Stimulated activated CD4-positive, alpha-beta T cell treated with anti-CD3 and anti-CD28 coated beads, TNF-alpha, amount 100 ng/mL, for 4 hours (primary cell): ENCODE data around the gene ATG13.
"Not testable (repeated sequence)": the region's sequence is repeated elsewhere in the genome, so short reads cannot be mapped to it uniquely, and the experiment has no call there.

ENCODE experiments used
- DNase-seq, 3 experiments: peaks; one replicate each; pipeline ENCODE4 v3.0.0-alpha.2; 2020; ENCODE audit warnings: low read depth in 3 of 3

Gene ATG13

GRCh38 chr11:46643531-46643930 is 26.2 kb downstream of the ATG13 start:
- DNase-seq: no peak

GRCh38 chr11:46643986-46644385 is 26.6 kb downstream of the ATG13 start:
- DNase-seq: no peak

GRCh38 chr11:46649180-46649738 is 31.9 kb downstream of the ATG13 start:
- DNase-seq: no peak

- no peak for DNase-seq
Measured at GRCh38 chr11:46655631-46656030, 38.3 kb downstream of the ATG13 start.

- DNase-seq: no peak
Measured at GRCh38 chr11:46657186-46657585, 39.8 kb downstream of the ATG13 start.

- no peak for DNase-seq
Measured at GRCh38 chr11:46658259-46658658, 40.9 kb downstream of the ATG13 start.

GRCh38 chr11:46659908-46660307 is 42.6 kb downstream of the ATG13 start:
- no peak for DNase-seq

GRCh38 chr11:46661836-46662235 is 44.5 kb downstream of the ATG13 start:
- DNase-seq: no peak

- no peak for DNase-seq
Measured at GRCh38 chr11:46662366-46662765, 45.0 kb downstream of the ATG13 start.

- no peak for DNase-seq
Measured at GRCh38 chr11:46663277-46663940, 46.1 kb downstream of the ATG13 start.

GRCh38 chr11:46664612-46665011 is 47.3 kb downstream of the ATG13 start:
- DNase-seq: no peak

- DNase-seq: no peak
Measured at GRCh38 chr11:46665356-46665755, 48.0 kb downstream of the ATG13 start.

- DNase-seq: no peak
Measured at GRCh38 chr11:46666516-46666915, 49.2 kb downstream of the ATG13 start.

GRCh38 chr11:46667043-46667481 is 49.7 kb downstream of the ATG13 start:
- no peak for DNase-seq

GRCh38 chr11:46668480-46669085 is 51.2 kb downstream of the ATG13 start:
- DNase-seq: no peak

GRCh38 chr11:46669711-46670139 is 52.4 kb downstream of the ATG13 start:
- no peak for DNase-seq

- not testable (repeated sequence) for DNase-seq
Measured at GRCh38 chr11:46670521-46670920, 53.2 kb downstream of the ATG13 start.

- DNase-seq: no peak
Measured at GRCh38 chr11:46671958-46672315, 54.6 kb downstream of the ATG13 start.

- DNase-seq: no peak
Measured at GRCh38 chr11:46672381-46672839, 55.1 kb downstream of the ATG13 start.

- DNase-seq: no peak
Measured at GRCh38 chr11:46673713-46674462, 56.5 kb downstream of the ATG13 start.

GRCh38 chr11:46674463-46675287 is 57.3 kb downstream of the ATG13 start:
- DNase-seq: no peak
